A673 (cell line): ENCODE data around the gene SMIM20. TPM values are rescaled to one million over a fixed set of nuclear protein-coding genes. Genes with fewer than 3 reads are reported as not detected.
"Not testable (repeated sequence)": the region's sequence is repeated elsewhere in the genome, so short reads cannot be mapped to it uniquely, and the experiment has no call there.

Experiments
- BruUV-seq: library from RNA; stranded (reverse); fragments of 400-500 nt; replicated peaks from 2 replicates; lab custom pipeline; 2021; lab: Mats Ljungman, UMichigan
- CTCF ChIA-PET: fragments of 300-600 bp; sonication (Branson Sonifier 250); formaldehyde crosslinking; loops from one replicate; lab custom pipeline; 2022; ENCODE audit warnings: antibody characterized with exemption; lab: Charles Lee
- POLR2A ChIA-PET: fragments of 300-600 bp; sonication (Branson Sonifier 250); formaldehyde crosslinking; loops from one replicate; lab custom pipeline; 2022; ENCODE audit warnings: antibody characterized with exemption; ENCODE audit not compliant: low non-redundant PET; lab: Charles Lee
- DNase-seq: peaks from one replicate; pipeline ENCODE4 v3.0.0-alpha.2; 2015; ENCODE audit warnings: low spot score
- H3K27ac ChIP-seq: fragments of 200-600 bp; sonication (generic); 2 replicates; pipeline ENCODE4 v1.5.1; 2016; ENCODE audit warnings: mixed run types, low read depth, mild to moderate bottlenecking, mixed read lengths, antibody characterized with exemption, low read length; ENCODE audit not compliant: poor library complexity, severe bottlenecking
- H3K27me3 ChIP-seq: fragments of 200-600 bp; sonication (generic); replicated peaks from 2 replicates; pipeline ENCODE4 v1.6.1; 2017; ENCODE audit warnings: mixed run types, low read depth, mild to moderate bottlenecking, mixed read lengths, antibody characterized with exemption, low read length; ENCODE audit not compliant: insufficient read depth, poor library complexity
- H3K36me3 ChIP-seq: fragments of 200-600 bp; sonication (generic); 2 replicates; pipeline ENCODE4 v1.6.1; 2016; ENCODE audit warnings: mixed run types, mild to moderate bottlenecking, mixed read lengths, antibody characterized with exemption, low read length; ENCODE audit not compliant: insufficient read depth, poor library complexity, severe bottlenecking
- H3K4me1 ChIP-seq: fragments of 200-600 bp; sonication (generic); 2 replicates; pipeline ENCODE4 v1.6.1; 2017; ENCODE audit warnings: mixed run types, mild to moderate bottlenecking, mixed read lengths, antibody characterized with exemption, low read length; ENCODE audit not compliant: insufficient read depth, poor library complexity, severe bottlenecking
- H3K4me3 ChIP-seq: fragments of 200-600 bp; sonication (generic); 2 replicates; pipeline ENCODE4 v1.5.1; 2016; ENCODE audit warnings: low read depth, mixed run types, mild to moderate bottlenecking, mixed read lengths, low read length; ENCODE audit not compliant: poor library complexity, severe bottlenecking
- H3K9me3 ChIP-seq: fragments of 200-600 bp; sonication (generic); 2 replicates; pipeline ENCODE4 v1.6.1; 2016; ENCODE audit warnings: mixed run types, low read depth, mild to moderate bottlenecking, mixed read lengths, antibody characterized with exemption, low read length; ENCODE audit not compliant: poor library complexity, severe bottlenecking
- CTCF ChIP-seq: fragments of 300-800, 200-600 bp; sonication (generic); conservative IDR thresholded peaks from 2 replicates; pipeline ENCODE4 v1.5.1; 2017; ENCODE audit warnings: low read depth, mild to moderate bottlenecking, antibody characterized with exemption, low read length, moderate library complexity, mixed read lengths
- EZH2 ChIP-seq: fragments of 200-600 bp; sonication (generic); IDR thresholded peaks from 2 replicates; pipeline ENCODE4 v1.6.1; 2017; ENCODE audit warnings: borderline replicate concordance, low read depth, mild to moderate bottlenecking, mixed read lengths, antibody characterized with exemption, low read length; ENCODE audit not compliant: poor library complexity, severe bottlenecking
- intact Hi-C: fragments of 100-400 bp; cut with micrococcal nuclease; formaldehyde crosslinking; loops from one replicate; pipeline ENCODE4 v1.10.0; 2022; ENCODE audit not compliant: unreplicated experiment
- total RNA-seq: library from RNA; stranded (reverse); gene quantifications from 2 replicates; pipeline ENCODE4 v1.2.3, GENCODE V29; 2021

SMIM20 gene
- total RNA-seq, 1 experiment from 2014 or later: 25.2 TPM

GRCh38 chr4:25903900-25904747, 9.9 kb upstream of the SMIM20 start:
- TF ChIP-seq EZH2 (no peak), CTCF (no peak)
- DNase-seq: peak; percentile 44
- BruUV-seq: no TSS peak
- no peaks in the 10 kb centered on the region for H3K36me3 ChIP-seq
- no peak overlapping the region for H3K27ac ChIP-seq
- H3K27me3 ChIP-seq: no peaks in the 10 kb centered on the region
- ChIA-PET CTCF (no interaction called here), POLR2A (interaction anchor here (0.6 to 0.7 kb wide), 3 partner anchors 9 to 411 kb away, joined by 3 to 4 read pairs (median 3); no protein-coding TSS in a partner anchor)
- H3K4me3 ChIP-seq: no peak overlapping the region
- peaks cover 10% of the 10 kb centered on the region for H3K4me1 ChIP-seq
- H3K9me3 ChIP-seq: no peaks in the 10 kb centered on the region
- intact Hi-C loops: no loop called here

- CTCF ChIA-PET: no interaction called here
- no peak overlapping the region for H3K27ac ChIP-seq
- no TSS peak for BruUV-seq
- POLR2A ChIA-PET: interaction anchor here (0.7 kb wide), 1 partner anchor 18 kb away, joined by 4 read pairs; no protein-coding TSS in a partner anchor
- H3K36me3 ChIP-seq: no peaks in the 10 kb centered on the region
- H3K4me1 ChIP-seq: peaks cover 10% of the 10 kb centered on the region
- TF ChIP-seq EZH2 (no peak), CTCF (no peak)
- H3K4me3 ChIP-seq: no peak overlapping the region
- no peak for DNase-seq
- intact Hi-C loops: no loop called here
- no peaks in the 10 kb centered on the region for H3K9me3 ChIP-seq
- H3K27me3 ChIP-seq: no peaks in the 10 kb centered on the region
These were observed 9.3 kb upstream of the SMIM20 start for GRCh38 chr4:25904748-25905082.

- Histone ChIP-seq H3K9me3 (no peaks in the 10 kb centered on the region), H3K27ac (no peak overlapping the region), H3K4me1 (peaks cover 9% of the 10 kb centered on the region), H3K4me3 (no peak overlapping the region), H3K36me3 (no peaks in the 10 kb centered on the region), H3K27me3 (no peaks in the 10 kb centered on the region)
- no peak for DNase-seq
- ChIA-PET CTCF (no interaction called here), POLR2A (no interaction called here)
- intact Hi-C loops: no loop called here
- BruUV-seq: no TSS peak
- TF ChIP-seq CTCF: no peak
- TF ChIP-seq EZH2: no peak
These were observed 8.6 kb upstream of the SMIM20 start for GRCh38 chr4:25905371-25905770.

- POLR2A ChIA-PET, DNase-seq, CTCF ChIA-PET, H3K4me3 ChIP-seq, H3K27me3 ChIP-seq, H3K9me3 ChIP-seq, H3K4me1 ChIP-seq, intact Hi-C loops, H3K27ac ChIP-seq, H3K36me3 ChIP-seq, BruUV-seq: not testable (repeated sequence)
These were observed 7.9 kb upstream of the SMIM20 start for GRCh38 chr4:25906113-25906512.
